Vagina (tissue), 2 donors: Measurements from ENCODE around the gene HNMT.

ENCODE experiments used
- POLR2A ChIP-seq, 2 donors: fragments of 450-650 bp; IDR thresholded peaks; one replicate each; pipeline ENCODE4 v1.6.1; 2017; ENCODE audit warnings: antibody characterized with exemption in 2 of 2, mild to moderate bottlenecking in 2 of 2, moderate library complexity in 2 of 2
- POLR2AphosphoS5 ChIP-seq, 2 donors: sonication (generic); formaldehyde crosslinking; IDR thresholded peaks; one replicate each; pipeline ENCODE4 v1.9.0; 2017; ENCODE audit warnings: antibody characterized with exemption in 2 of 2, mild to moderate bottlenecking in 2 of 2, low read depth in 1 of 2; ENCODE audit not compliant: insufficient read depth in 1 of 2
- TF ChIP-seq, protein P1 (sequence below), 3 experiments: fragments of 450-650 bp in 2 of 3; fragments of 200-600 bp in 1 of 3; sonication (generic) in 1 of 3; IDR thresholded peaks; one replicate each; pipeline ENCODE4 v1.5.1; 2017 to 2019; ENCODE audit warnings: antibody characterized with exemption in 3 of 3, mild to moderate bottlenecking in 2 of 3, moderate library complexity in 2 of 3

DNA sequence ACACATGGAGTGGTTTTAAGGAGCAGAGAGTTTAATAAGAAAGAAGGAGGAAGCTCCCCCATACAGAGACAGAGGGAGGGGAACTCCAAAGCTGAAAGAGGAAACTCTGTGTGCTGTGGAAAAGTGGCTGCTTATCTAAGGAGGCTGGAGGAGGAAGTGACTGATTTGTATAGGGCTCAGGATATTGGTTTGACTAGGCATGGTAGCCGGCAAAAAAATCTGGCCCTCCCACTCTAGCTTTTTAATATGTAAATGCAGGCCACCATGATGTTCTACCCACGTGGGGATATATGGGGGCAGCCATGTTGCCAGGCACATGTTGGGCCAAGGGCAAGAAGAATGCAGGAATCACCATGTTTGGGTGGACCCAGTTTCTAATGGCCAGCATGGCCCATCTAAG is 64.3 kb downstream of the HNMT start:
- TF ChIP-seq, protein P1, sequence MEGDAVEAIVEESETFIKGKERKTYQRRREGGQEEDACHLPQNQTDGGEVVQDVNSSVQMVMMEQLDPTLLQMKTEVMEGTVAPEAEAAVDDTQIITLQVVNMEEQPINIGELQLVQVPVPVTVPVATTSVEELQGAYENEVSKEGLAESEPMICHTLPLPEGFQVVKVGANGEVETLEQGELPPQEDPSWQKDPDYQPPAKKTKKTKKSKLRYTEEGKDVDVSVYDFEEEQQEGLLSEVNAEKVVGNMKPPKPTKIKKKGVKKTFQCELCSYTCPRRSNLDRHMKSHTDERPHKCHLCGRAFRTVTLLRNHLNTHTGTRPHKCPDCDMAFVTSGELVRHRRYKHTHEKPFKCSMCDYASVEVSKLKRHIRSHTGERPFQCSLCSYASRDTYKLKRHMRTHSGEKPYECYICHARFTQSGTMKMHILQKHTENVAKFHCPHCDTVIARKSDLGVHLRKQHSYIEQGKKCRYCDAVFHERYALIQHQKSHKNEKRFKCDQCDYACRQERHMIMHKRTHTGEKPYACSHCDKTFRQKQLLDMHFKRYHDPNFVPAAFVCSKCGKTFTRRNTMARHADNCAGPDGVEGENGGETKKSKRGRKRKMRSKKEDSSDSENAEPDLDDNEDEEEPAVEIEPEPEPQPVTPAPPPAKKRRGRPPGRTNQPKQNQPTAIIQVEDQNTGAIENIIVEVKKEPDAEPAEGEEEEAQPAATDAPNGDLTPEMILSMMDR (IDR thresholded peaks at IDR 0.05) = no peak
- TF ChIP-seq POLR2A (IDR thresholded peaks at IDR 0.05) (no peak), POLR2AphosphoS5 (IDR thresholded peaks at IDR 0.05; ENCODE audit: insufficient read depth in 1 of 2, low read depth in 1 of 2) (no peak)
